H1 (cell line): ENCODE data around the gene ACHE. TPM values are rescaled to one million over a fixed set of nuclear protein-coding genes. Genes with fewer than 3 reads are reported as not detected.

ENCODE experiments used
- ASH2L ChIP-seq: fragments of 200-600, 300-600 bp; sonication (generic); IDR thresholded peaks from one replicate; pipeline ENCODE4 v1.7.1; 2017; ENCODE audit warnings: low read length
- BCL11A ChIP-seq, 2 experiments: IDR thresholded peaks; one replicate each; pipeline ENCODE4 v1.6.1; 2011; ENCODE audit warnings: low read depth in 2 of 2, low read length in 2 of 2, mild to moderate bottlenecking in 2 of 2
- CEBPB ChIP-seq: IDR thresholded peaks from 2 replicates; pipeline ENCODE4 v1.6.1; 2012; ENCODE audit warnings: low read depth, low read length
- CHD1 ChIP-seq: IDR thresholded peaks from 2 replicates; pipeline ENCODE4 v1.6.1; 2012; ENCODE audit warnings: low read depth, low read length, improper control_type of control experiment
- CREB1 ChIP-seq: IDR thresholded peaks from 2 replicates; pipeline ENCODE4 v1.6.1; 2012; ENCODE audit warnings: inconsistent platforms
- EGR1 ChIP-seq: IDR thresholded peaks from 2 replicates; pipeline ENCODE4 v1.6.1; 2011; ENCODE audit warnings: low read depth, low read length, borderline replicate concordance
- HDAC2 ChIP-seq, 2 experiments: fragments of 300-600 bp in 1 of 2; sonication (generic) in 1 of 2; IDR thresholded peaks; 2 replicates each; pipeline ENCODE4 v1.6.1; 2011 to 2012; ENCODE audit warnings: low read depth in 2 of 2, low read length in 2 of 2, mild to moderate bottlenecking in 2 of 2, moderate library complexity in 2 of 2, borderline replicate concordance in 1 of 2, inconsistent platforms in 1 of 2
- HDAC6 ChIP-seq: IDR thresholded peaks from one replicate; pipeline ENCODE4 v1.7.1; 2012; ENCODE audit warnings: low read depth, mild to moderate bottlenecking, inconsistent platforms, low read length, moderate library complexity
- JUN ChIP-seq: IDR thresholded peaks from 2 replicates; pipeline ENCODE4 v1.6.1; 2011; ENCODE audit warnings: low read depth, mild to moderate bottlenecking, improper control_type of control experiment, low read length
- JUND ChIP-seq: IDR thresholded peaks from 2 replicates; pipeline ENCODE4 v1.6.1; 2011; ENCODE audit warnings: mild to moderate bottlenecking, improper control_type of control experiment, low read length
- KDM4A ChIP-seq: IDR thresholded peaks from one replicate; pipeline ENCODE4 v1.7.1; 2012; ENCODE audit warnings: low read depth, mild to moderate bottlenecking, moderate library complexity, low read length, inconsistent platforms; ENCODE audit not compliant: severe bottlenecking
- MAFK ChIP-seq: IDR thresholded peaks from 2 replicates; pipeline ENCODE4 v1.6.1; 2012; ENCODE audit warnings: low read depth, mild to moderate bottlenecking, improper control_type of control experiment, low read length
- MAX ChIP-seq: IDR thresholded peaks from 2 replicates; pipeline ENCODE4 v1.6.1; 2012; ENCODE audit warnings: inconsistent platforms
- NANOG ChIP-seq: IDR thresholded peaks from 2 replicates; pipeline ENCODE4 v1.6.1; 2011; ENCODE audit warnings: low read length, low read depth, mild to moderate bottlenecking, inconsistent platforms; ENCODE audit not compliant: insufficient read depth, poor library complexity, severe bottlenecking
- NRF1 ChIP-seq: IDR thresholded peaks from 2 replicates; pipeline ENCODE4 v1.6.1; 2011; ENCODE audit warnings: mild to moderate bottlenecking, low read depth, low read length, improper control_type of control experiment
- POLR2AphosphoS5 ChIP-seq: IDR thresholded peaks from 2 replicates; pipeline ENCODE4 v1.6.1; 2011; ENCODE audit warnings: low read depth, low read length
- RFX5 ChIP-seq: IDR thresholded peaks from 2 replicates; pipeline ENCODE4 v1.6.1; 2011; ENCODE audit warnings: low read depth, low read length, improper control_type of control experiment, borderline replicate concordance
- RNF2 ChIP-seq: fragments of 200-900, 300-1000 bp; sonication (generic); IDR thresholded peaks from 2 replicates; pipeline ENCODE4 v1.7.1; 2016; ENCODE audit warnings: borderline replicate concordance, low read depth, mild to moderate bottlenecking, antibody characterized with exemption, low read length; ENCODE audit not compliant: poor library complexity, severe bottlenecking; ENCODE audit errors: missing control alignments
- SP2 ChIP-seq: IDR thresholded peaks from 2 replicates; pipeline ENCODE4 v1.6.1; 2012; ENCODE audit warnings: mild to moderate bottlenecking, low read length, inconsistent platforms
- SP4 ChIP-seq: IDR thresholded peaks from 2 replicates; pipeline ENCODE4 v1.6.1; 2012; ENCODE audit warnings: low read length, inconsistent platforms
- TAF1 ChIP-seq: IDR thresholded peaks from 2 replicates; pipeline ENCODE4 v1.6.1; 2011; ENCODE audit warnings: mild to moderate bottlenecking, low read depth, low read length
- TAF7 ChIP-seq: optimal IDR thresholded peaks from 2 replicates; pipeline ENCODE3; 2011; ENCODE audit warnings: low read depth, mild to moderate bottlenecking, inconsistent platforms, low read length, moderate library complexity, borderline replicate concordance
- TBP ChIP-seq: IDR thresholded peaks from 2 replicates; pipeline ENCODE4 v1.6.1; 2011; ENCODE audit warnings: low read depth, low read length, improper control_type of control experiment
- TCF12 ChIP-seq: IDR thresholded peaks from 2 replicates; pipeline ENCODE4 v1.6.1; 2011; ENCODE audit warnings: low read depth, mild to moderate bottlenecking, low read length
- TEAD4 ChIP-seq: IDR thresholded peaks from 2 replicates; pipeline ENCODE4 v1.6.1; 2012; ENCODE audit warnings: low read depth, low read length, inconsistent platforms, mixed read lengths
- YY1 ChIP-seq: IDR thresholded peaks from 2 replicates; pipeline ENCODE4 v1.6.1; 2011; ENCODE audit warnings: low read depth, mild to moderate bottlenecking, low read length
- polyA plus RNA-seq, 7 experiments: library from polyadenylated mRNA; depleted of rRNA in 3 of 7; stranded (reverse) in 5 of 7; unstranded in 2 of 7; fragments of >200 nt in 5 of 7; fragments of 200-250 nt in 2 of 7; gene quantifications; 1 replicate in 5 of 7; 2 replicates in 1 of 7; 4 replicates in 1 of 7; pipeline versions ENCODE4 v1.2.1 to v1.2.3, GENCODE V29; 2011 to 2013; ENCODE audit warnings: missing spikeins in 2 of 7, mixed read lengths in 2 of 7
- total RNA-seq: library from RNA; stranded (reverse); fragmentation: NEBNext Ultra II Directional; extraction: Animal tissue kit (Norgen Biotek cat#: 25700); gene quantifications from 2 replicates; pipeline ENCODE4 v1.2.1, GENCODE V29; 2021

The ACHE gene
- total and polyA plus RNA-seq, 2 of the 8 experiments (the other 6 are each of a cell fraction or from before 2014, with no cell fraction given) = 1.4 to 4.3 TPM

- no peak for TF ChIP-seq SP2
- peak; percentile 42 for TF ChIP-seq KDM4A
- TF ChIP-seq CEBPB = no peak
- no peak for TF ChIP-seq MAFK
- TF ChIP-seq NANOG = no peak
- TF ChIP-seq HDAC2 (IDR thresholded peaks at IDR 0.05; ENCODE audit: borderline replicate concordance in 1 of 2, low read depth in 2 of 2, low read length in 2 of 2) = peak in 1 of 2 experiments; percentile 67; a peak in 1 of 4 replicates
- TF ChIP-seq RNF2 = no peak
- no peak for TF ChIP-seq CREB1
- peak; percentile 61; the same call in 1 of the 2 replicates for TF ChIP-seq TAF1
- no peak for TF ChIP-seq JUN
- no peak for TF ChIP-seq BCL11A (IDR thresholded peaks at IDR 0.05; ENCODE audit: low read depth in 2 of 2, low read length in 2 of 2)
- TF ChIP-seq JUND = no peak
- TF ChIP-seq TBP = 0 out of 2 replicates have a peak, but pooled peaks have one; percentile 7
- TF ChIP-seq TCF12 = no peak
- no peak for TF ChIP-seq NRF1
- TF ChIP-seq TAF7 = peak; percentile 16
- TF ChIP-seq HDAC6 = no peak
- 0 out of 2 replicates have a peak, but pooled peaks have one; percentile 85 for TF ChIP-seq POLR2AphosphoS5
- no peak for TF ChIP-seq RFX5
- no peak for TF ChIP-seq TEAD4
- TF ChIP-seq ASH2L = peak; percentile 2
- no peak for TF ChIP-seq SP4
- no peak for TF ChIP-seq YY1
- peak; percentile 94 for TF ChIP-seq MAX
- no peak for TF ChIP-seq EGR1
- TF ChIP-seq CHD1 = no peak
Measured at GRCh38 chr7:100888988-100889750, 6.5 kb downstream of the ACHE start, which contains the start of gene UFSP1 (continued).
